ENCODE results near the gene ERC2. TPM values are rescaled to one million over a fixed set of nuclear protein-coding genes. Genes with fewer than 3 reads are reported as not detected.

ERC2 gene
- total RNA-seq, 4 donors from 2014 or later = 0.81 to 2.9 (median 1.6) TPM

- no peak for TF ChIP-seq POLR2A (IDR thresholded peaks at IDR 0.05)
- no peak for TF ChIP-seq CTCF (IDR thresholded peaks at IDR 0.05)
- no peak for TF ChIP-seq POLR2AphosphoS5 (IDR thresholded peaks at IDR 0.05)
- TF ChIP-seq EP300 (IDR thresholded peaks at IDR 0.05) = no peak
- Histone ChIP-seq H3K36me3 (no peaks in the 10 kb centered on the region), H3K4me3 (no peak overlapping the region), H3K27ac (no peak overlapping the region), H3K9me3 (no peaks in the 10 kb centered on the region), H3K27me3 (no peaks in the 10 kb centered on the region), H3K4me1 (peaks cover 0 to 20% (median 0%) of the 10 kb centered on the region in 3 donors)
- 52 to 63% methylated on average over 2 of the region's 2 CpGs for WGBS, 2 donors (ENCODE audit: low coverage in 1 of 2)
- no peak for ATAC-seq
These were observed 743.4 kb downstream of the ERC2 start for GRCh38 chr3:55724821-55725220.

GRCh38 chr3:55724407-55724784 is 743.9 kb downstream of the ERC2 start:
- no peak for ATAC-seq
- TF ChIP-seq CTCF (IDR thresholded peaks at IDR 0.05) (no peak), POLR2AphosphoS5 (IDR thresholded peaks at IDR 0.05) (no peak), POLR2A (IDR thresholded peaks at IDR 0.05) (no peak), EP300 (IDR thresholded peaks at IDR 0.05) (no peak)
- Histone ChIP-seq H3K27ac (no peak overlapping the region), H3K4me3 (no peak overlapping the region), H3K9me3 (no peaks in the 10 kb centered on the region), H3K4me1 (peaks cover 0 to 20% (median 0%) of the 10 kb centered on the region in 3 donors), H3K36me3 (no peaks in the 10 kb centered on the region), H3K27me3 (no peaks in the 10 kb centered on the region)

- no peaks in the 10 kb centered on the region for H3K9me3 ChIP-seq
- H3K4me1 ChIP-seq = peaks cover 0 to 20% (median 0%) of the 10 kb centered on the region in 3 donors
- H3K4me3 ChIP-seq = no peak overlapping the region
- H3K27me3 ChIP-seq = no peaks in the 10 kb centered on the region
- ATAC-seq = no peak
- H3K36me3 ChIP-seq = no peaks in the 10 kb centered on the region
- no peak for TF ChIP-seq POLR2AphosphoS5 (IDR thresholded peaks at IDR 0.05)
- no peak for TF ChIP-seq POLR2A (IDR thresholded peaks at IDR 0.05)
- no peak for TF ChIP-seq CTCF (IDR thresholded peaks at IDR 0.05)
- no peak for TF ChIP-seq EP300 (IDR thresholded peaks at IDR 0.05)
- H3K27ac ChIP-seq = no peak overlapping the region
- 76 to 80% methylated on average over 3 to 5 of the region's 5 CpGs for WGBS, 2 donors (ENCODE audit: low coverage in 1 of 2)
These were observed 744.4 kb downstream of the ERC2 start for GRCh38 chr3:55723653-55724406.

GRCh38 chr3:55721716-55722484 is 746.4 kb downstream of the ERC2 start:
- H3K27ac ChIP-seq = no peak overlapping the region
- no peak overlapping the region for H3K4me3 ChIP-seq
- ATAC-seq = no peak
- no peaks in the 10 kb centered on the region for H3K27me3 ChIP-seq
- TF ChIP-seq POLR2A (IDR thresholded peaks at IDR 0.05) (no peak), CTCF (IDR thresholded peaks at IDR 0.05) (peak in 2 of 4 experiments; percentile 37 to 62)
- no peaks in the 10 kb centered on the region for H3K36me3 ChIP-seq
- peaks cover 0 to 28% (median 0%) of the 10 kb centered on the region in 3 donors for H3K4me1 ChIP-seq
- H3K9me3 ChIP-seq = no peaks in the 10 kb centered on the region
- 60 to 68% methylated on average over 4 to 5 of the region's 5 CpGs for WGBS, 2 donors (ENCODE audit: low coverage in 1 of 2)

GRCh38 chr3:55720614-55721013 is 747.7 kb downstream of the ERC2 start:
- no peak for ATAC-seq
- H3K36me3 ChIP-seq = no peaks in the 10 kb centered on the region
- H3K4me3 ChIP-seq = no peak overlapping the region
- H3K27ac ChIP-seq = no peak overlapping the region
- peaks cover 0 to 27% (median 0%) of the 10 kb centered on the region in 3 donors for H3K4me1 ChIP-seq
- no peak for TF ChIP-seq POLR2A (IDR thresholded peaks at IDR 0.05)
- TF ChIP-seq EP300 (IDR thresholded peaks at IDR 0.05) = no peak
- TF ChIP-seq CTCF (IDR thresholded peaks at IDR 0.05) = peak in 1 of 4 experiments; percentile 15
- H3K27me3 ChIP-seq = no peaks in the 10 kb centered on the region
- no peaks in the 10 kb centered on the region for H3K9me3 ChIP-seq
